ENCODE results near the gene WHRN.

Gene WHRN

DNA sequence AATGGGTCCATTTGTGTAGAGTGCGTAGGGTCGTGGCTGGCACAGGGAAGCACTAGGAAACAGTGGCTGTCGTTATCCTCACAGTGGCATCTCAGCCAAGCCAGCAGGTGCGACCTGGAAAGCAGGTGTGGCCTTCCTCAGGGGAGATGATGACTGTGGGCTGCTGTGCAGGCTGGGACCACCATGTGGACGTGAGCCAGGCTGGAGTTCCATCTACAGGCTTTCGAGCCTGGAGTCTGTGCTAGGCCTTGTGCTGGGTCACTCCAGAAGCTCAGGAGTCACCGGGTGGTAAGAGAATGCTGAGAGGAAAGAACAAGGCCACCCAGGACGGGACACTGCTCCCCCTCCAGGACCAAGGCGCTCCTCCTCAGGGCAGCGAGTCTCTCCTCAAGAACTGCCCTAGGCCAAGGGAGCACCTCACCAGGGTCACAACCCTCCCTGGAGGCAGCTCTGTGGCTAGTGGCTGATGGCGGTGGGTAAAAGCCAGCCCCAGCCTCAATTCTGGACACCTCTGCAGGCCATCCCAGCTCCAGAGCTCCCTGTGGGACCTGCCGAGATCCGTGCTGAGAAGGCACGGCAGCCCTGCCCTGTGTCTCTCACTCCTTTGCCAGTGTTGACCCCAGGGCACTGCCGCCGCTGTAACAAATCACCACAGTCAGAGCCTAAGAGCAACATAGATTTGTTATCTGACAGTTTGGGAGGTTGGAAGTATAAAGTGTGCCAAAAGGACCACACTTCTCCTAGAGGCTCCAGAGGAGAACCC, 36.0 kb downstream of the WHRN start:
- no peak for FAIRE-seq

DNA sequence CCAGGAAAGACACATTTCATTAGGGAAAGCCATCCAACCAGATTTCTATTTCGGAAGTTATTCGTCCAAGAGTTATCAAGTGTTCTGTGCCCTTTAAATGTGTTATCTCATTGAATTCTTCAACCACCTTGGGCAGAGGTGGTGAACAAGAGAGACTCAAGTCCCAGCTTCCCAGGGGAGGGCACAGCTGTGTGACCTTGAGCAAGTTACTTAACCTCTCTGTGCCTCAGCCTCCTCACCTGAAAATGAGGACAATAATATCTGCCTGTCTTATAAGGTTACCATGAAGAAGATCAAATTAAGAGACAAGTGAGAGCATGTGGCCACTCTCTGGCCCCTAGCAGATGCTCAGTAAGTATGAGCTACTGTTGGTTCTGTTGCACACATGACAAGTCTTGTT, 37.4 kb downstream of the WHRN start:
- FAIRE-seq = no peak

DNA sequence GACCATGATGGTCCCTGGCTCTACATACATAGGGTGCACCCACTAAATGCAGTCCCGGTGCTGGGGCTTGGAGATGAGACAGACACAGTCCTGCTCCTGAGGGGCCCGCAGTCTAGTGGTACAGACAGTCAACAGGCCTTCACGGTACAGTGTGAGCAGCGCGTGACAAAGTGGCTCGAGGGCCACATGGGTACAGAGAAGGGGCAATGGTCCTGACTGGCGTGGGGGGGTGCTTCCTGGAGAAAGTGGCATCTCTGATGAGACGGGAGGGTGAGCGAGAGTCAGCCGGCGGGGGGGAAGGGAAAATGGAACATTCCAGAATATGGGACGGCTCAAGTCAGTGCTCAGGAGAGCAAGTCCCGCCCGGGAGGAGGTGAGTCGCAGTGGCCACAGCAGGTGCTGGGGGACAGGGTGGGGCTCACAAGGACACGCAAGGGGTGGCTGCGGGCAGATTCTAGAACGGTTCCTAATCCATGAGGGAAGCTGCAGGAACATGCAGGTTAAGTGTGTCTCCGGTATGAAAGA, 38.0 kb downstream of the WHRN start:
- no peak for FAIRE-seq

DNA sequence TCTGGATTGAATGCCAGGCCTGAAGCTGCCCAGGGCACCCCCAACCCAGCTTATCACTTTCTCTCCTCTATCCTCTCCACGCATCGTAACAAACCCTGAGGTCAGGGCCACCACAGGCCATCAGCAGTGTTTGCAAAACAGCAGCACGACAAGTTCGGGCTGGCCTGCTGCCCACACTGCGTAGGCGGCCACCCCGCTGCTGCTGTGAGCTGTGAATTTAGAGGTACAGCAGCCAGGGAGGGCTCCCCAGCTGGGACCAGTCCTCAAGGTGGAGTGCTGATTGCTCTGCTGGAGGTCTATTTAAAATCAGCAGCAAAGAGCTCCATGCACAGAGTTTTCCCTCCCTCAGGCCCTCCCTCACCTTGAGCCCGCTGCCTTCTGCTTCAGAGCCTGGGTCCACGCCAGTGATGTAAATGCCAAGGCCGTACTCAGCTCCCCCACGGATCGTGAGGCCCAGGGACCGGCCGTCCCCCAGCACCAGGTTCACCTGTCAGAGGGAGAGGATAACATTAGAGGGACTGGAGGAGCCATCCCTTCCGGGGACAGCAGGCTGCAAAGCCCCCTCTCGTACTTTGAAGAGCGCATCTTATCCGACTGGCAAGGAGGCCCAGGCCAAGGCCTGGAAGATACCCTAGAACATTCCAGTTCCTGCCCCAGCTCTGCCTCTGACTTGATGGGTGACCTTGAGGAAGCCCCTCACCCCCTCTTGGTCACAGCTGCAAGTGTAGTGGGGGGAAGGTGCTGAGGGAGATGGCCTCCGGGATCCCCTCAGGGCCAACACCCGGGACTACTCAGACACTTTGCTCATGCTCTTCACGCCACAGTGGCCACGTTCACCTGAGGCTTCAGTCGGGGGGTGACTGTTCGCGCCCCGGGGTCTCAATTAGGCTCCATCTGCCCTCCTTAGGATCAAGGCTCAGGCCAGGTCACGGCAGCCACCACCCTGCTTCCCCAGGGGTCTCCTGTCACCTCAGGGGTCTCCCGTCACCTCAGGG, 39.1 kb downstream of the WHRN start:
- no peak for FAIRE-seq

DNA sequence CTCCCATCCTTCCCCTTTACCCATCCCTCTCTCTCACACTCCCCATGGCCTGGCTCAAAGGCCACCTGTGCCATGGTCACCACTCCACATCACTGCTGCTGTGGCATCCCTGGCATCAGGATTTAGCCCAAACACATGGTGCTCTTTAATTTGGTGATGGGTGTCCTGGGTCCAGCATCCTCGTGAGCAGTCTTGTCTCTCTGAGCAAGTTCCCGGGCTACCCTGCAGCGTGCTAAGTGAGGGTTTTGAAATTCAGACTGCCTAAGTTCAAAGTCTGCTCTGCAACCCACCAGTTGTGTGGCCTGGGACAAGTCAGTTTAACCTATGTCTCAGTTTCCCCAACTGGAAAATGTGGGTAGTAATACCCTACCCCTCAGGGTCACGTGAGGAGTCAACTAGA, 39.9 kb downstream of the WHRN start:
- no peak for FAIRE-seq

DNA sequence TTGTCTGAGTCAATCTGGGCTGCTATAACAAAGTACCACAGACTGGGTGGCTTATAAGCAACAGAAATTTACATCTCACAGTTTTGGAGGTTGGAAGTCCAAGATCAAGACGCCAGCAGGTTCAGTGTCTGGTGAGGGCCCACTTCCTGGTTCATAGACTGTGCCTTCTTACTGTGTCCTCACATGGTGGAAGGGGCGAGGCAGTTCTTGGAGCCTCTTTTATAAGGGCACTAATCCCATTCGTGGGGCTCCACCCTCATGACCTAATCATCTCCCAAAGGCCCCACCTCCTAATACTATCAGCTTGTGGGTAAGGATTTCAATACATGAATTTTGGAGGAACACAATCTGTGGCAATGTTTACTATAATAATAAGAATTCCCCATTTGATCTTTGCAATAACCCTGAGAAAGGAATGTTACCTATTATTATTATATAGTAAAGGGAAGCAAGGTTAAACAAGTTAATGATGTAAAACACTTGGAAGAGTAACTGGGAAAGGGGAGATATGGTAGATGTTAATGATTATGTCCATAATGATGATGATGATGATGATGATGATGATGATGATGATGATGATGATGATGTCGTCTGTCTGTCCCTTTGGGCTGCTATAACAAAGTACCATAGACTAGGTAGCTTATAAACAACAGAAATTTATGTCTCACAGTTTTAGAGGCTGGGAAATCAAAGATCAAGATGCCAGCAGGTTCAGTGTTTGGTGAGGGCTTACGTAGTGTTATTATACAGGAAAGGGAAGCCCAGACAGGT, 40.8 kb downstream of the WHRN start:
- no peak for FAIRE-seq

DNA sequence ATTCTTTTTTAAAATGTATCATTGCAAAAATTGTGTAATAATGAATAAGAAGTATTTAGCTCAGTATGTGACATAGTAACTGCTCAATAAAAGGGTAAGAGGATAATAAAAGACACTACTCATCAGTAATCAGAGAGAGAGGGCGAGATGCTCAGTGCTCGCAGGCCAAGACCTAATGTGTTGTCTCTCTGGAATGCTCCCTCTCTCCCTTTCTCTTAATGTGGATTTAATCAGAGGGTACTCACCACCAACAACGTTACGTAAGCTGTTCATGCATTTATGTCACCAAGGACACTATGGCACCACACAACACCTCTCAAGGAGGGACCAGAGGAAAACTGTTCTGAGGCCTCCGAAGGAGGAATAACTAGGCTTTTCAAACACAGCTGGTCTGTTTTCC, 42.5 kb downstream of the WHRN start:
- no peak for FAIRE-seq

DNA sequence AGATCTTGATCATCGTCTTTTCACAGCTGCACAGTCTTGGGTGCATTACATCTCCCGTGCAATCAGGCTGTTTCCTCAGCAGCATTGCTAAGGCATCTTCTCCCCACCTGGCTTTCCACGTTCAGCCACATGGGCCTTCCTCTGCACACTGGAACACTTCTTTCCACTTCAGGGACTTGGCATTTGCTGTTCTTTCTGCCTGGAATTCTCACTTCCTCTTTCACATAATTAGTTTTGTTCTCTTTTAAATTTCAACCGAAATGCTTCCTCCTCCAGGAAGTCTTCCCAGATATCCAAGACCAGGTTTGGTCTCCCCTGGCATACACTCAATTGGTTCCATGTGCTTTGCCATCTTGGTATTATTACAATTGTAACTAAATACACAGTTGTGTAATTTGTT, 43.8 kb downstream of the WHRN start:
- FAIRE-seq = no peak

DNA sequence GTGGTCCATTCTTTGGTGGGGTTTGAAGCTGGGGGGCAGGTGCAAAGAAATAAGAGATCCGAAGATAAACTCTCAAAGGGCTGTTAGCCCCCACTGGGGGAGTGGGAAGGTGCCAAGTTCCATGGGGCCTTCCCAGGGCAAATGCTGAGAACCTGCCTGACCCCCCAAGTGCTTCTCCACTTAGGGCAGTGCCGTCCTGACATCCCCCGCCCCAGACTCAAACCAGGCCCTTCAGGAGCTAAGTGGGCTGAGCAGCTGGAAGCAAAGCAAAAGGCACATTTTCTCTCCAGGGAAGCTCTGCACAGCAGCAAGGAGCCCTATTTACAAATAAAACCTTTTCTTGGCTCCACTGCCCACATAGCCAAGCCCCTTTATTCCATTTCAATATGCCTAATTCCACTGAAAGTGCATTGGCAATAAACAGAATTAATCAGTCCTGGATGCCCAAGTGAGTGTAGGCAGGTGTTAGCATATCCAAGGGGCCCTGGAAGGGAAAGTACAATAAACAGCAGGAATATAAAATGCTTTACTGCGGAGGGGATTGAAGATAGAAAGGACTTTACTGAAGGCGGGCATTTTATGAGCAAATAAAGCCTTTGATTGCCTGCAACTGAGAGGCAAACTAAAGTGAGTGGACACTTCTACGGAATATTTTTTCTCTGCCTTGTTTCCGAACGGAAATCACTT, 44.6 kb downstream of the WHRN start:
- FAIRE-seq = no peak

DNA sequence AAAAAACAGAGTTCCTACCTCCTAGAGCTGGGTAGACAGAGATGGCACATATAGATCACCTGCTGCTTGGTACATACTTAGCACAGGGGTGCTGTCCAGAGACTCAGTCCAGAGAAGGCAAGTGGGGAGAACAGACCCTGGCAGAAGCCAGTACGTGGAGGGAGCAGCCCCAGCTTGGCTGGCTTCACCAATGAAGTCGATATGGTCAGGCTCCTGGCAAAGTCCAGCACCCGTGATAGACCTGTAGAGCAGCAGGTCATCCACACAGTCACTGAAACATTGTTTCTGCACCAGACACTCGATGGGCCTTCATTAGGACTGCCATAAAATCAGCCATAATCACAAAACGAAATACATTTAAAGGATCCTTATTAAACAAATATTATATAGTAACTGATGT, 45.8 kb downstream of the WHRN start:
- no peak for FAIRE-seq

DNA sequence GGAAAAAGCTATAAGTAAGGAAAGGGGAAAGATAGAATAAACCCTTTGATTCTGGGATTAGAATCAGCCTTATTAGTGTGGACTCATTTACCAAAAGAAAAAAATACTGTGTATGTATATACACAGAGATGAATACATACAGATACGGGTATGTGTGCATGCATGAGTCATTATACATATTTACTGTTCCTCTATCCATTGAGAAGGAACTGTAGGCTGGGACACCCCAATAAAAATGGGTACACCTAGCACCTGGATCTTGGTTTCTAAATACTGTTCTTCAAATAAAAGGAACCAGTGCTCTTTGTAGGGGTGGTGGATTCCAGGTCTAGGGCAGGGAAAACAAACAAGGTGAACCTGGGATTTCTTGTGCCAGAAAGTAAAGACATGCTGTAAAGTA, 48.3 kb downstream of the WHRN start:
- FAIRE-seq = no peak

DNA sequence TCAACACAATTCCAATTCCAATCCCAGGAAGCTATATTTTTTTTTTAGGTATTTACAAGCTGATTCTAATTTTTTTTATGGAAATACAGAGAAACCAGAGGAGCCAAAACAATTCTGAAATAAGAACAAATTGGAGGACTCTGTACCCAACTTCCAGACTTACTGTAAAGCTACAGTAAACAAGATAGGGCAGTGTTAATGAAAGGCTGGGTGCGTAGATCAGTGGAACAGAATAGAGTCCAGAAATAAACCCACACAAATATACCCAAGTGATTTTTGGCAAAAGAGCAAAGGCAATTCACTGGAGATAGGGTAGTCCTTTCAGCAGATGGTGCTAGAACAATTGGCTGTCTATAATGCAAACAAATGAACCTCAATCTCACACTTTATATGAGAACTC, 50.6 kb downstream of the WHRN start:
- no peak for FAIRE-seq

DNA sequence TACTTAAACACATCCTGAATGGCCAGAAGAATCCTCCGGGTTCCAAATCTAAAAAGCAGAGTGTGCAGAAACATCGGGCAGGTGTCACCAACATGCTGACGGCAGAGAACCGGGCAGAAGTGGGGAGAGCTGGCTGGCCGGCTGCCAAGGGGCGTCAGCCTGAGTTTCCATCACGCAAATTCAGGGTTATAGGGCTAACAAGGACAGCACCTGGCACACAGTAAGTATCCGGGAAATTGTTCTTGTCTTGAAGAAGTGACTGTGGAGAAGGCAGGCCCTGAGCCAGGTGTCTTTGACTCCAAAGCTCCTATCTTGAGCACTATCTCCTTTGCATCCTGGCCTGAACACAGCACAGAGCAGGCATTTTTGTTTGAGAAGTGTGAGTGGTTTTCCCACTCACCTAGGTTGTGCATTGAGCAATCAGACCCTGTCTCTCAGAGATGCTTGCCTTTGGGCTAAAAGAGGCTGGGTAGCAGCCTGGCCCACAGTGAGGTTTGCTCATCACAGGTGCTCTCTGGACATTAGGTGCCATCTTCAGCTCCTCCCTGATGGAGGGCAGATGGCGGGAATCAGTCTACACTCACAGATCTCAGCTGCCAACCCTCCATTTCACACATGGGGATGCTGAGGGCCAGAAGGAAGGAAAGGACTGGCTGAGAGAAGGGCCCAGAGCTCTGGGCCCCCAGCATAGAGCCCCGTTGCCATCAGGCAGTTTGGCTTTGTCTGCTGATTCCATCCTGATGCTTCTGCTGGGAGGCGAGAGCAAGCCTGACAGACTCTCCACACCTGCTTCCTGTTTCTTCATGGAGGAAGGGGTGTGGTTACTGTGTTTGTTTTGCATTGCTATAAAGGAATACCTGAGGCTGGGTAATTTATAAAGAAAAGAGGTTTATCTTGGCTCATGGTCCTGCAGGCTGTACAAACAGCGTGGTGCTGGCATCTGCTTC, 52.8 kb downstream of the WHRN start:
- no peak for FAIRE-seq

DNA sequence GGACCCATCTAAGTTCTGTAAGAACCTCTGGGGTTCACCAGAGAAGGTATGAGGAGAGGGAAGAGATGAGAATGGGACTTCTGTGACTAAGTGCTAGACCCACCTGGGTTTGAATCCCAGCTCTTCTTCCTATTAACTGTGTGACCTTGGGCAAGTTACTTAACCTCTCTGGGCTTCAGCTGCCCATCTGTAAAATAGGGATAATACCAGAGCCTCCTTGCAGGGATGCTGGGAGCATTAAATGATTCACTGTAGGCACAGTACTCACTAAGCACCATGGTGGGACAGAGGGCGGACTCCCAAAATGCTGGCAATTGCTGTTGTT, 53.6 kb downstream of the WHRN start:
- no peak for FAIRE-seq

DNA sequence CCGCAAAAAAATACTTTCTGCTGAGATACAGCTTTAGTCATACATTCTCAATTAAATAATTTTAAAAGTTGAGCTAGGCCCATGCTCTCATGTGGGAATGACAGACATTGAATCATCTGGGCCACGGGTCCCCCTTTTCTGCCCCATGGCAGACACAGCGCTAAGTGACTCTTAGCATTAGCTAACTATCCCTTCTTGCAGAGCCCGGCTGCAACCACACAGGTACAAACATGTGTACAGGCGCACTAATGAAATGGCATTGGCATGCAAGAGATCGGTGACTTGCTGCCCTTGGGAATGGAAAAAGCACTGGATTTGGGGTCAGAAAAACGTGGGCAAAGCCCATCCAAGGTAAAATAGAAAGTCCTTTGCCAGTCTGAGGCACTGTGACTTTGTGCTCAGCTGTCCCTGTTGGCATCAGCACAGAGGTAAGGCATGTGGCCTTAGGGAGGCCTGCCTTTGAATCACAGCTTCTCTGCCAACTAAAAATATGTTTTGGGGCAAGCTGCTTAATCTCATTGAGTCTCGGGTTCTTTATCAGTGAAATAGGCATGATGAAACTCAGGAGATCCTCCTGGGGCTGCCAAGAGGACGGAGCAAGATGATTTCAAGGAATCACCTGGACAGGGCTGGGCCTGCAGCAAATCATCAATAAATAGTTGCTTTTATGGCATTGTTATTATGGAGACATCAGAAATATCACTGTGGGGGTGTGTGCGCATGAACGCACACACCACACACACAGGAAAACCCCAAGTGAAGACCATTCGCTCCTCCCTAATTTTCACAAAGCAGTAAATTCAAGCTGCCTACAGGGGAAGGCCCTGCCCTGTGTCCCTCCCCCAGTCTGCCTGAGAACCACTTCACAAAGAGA, 54.2 kb downstream of the WHRN start:
- no peak for FAIRE-seq

DNA sequence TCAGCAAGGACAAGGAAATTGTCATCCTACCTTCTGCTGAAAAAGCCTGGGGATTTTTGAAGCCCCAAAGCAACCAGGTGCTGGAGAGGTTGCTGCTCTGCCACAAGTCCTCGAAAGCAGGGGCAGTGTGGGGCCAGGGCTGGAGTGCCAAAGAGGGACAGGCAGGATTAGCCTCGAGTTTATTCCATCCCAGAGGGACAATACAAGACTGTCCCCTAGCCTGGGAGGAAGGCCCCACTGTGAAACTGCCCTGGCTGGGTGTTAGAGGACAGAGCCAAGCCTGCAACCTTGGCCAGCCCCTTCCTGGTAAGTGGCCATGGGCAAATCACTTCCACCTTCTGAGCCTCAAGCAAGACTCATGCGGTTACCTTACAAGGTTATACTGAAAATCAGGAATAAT, 55.1 kb downstream of the WHRN start:
- no peak for FAIRE-seq

DNA sequence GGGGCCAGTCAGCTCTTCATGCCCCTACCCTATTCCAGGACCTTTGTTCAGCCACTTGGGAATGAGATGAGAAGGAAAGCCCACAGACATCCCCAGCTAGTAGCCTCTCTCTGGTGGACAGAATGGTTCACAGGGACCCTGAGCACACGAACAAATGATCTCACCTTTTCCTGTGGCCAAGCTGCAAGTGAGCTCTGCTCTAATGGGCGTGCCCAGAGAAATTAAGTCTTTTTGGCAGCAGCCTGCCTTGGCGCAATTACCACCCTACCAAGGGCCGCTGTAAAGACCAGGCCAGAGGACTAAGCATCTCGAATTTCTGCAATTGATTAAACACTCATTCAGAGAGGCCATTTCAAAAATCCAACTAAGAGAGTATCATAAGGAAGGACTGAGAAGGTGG, 56.0 kb downstream of the WHRN start:
- no peak for FAIRE-seq

DNA sequence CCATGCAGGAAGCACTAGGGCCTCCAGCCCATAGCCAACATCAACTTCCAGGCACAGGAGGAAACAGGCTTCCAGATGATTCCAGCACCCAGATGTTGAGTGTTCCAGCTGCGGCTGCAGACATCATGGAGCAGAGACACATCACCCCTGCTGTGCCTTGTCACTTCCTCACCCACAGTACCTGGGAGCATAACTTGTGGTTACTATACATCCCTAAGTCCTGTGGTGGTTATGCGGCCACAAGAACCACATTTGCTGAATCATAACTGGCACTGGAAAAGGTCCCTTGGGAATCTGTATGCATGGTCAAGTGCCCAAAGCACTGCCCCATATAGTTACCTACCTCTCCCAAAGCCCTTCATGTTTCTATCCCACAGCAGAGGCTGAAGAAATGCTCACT, 56.6 kb downstream of the WHRN start:
- FAIRE-seq = no peak

DNA sequence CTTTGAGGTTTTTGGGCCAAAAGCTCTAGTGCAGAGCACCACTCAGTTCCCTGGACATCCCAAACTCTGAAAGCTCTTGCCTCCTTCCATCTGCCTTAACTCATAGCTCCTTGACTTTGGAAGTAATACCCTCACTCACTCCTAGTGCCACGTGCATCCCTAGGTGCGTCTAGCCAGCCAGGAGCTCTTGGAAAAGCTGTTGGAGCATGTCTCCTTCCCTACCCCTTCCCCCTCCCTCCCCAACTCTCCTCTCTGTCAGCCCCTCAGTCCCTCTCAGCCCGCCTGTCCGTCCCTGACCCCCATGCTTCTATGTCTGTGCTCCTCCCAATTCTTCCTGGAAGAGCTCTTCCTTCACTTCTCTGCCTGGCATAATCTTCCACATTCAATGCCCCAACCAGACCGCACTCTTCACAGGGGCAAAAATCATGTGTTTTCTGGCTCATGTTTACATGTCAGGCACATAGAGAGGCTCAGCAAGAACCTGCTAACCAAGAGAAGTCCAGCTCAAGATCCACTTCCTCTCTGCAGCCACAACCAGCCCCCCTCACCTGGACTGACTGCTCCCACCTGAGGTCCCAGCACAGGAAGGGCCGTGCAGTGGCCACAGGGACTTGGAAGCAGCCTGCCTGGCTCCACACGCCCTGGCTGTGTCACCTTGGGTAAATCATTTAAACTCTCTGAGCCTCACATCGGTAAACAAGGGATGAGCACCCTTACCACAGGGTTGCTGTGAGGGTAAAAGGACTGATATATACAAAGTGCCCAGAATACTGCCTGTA, 58.4 kb downstream of the WHRN start:
- no peak for FAIRE-seq

DNA sequence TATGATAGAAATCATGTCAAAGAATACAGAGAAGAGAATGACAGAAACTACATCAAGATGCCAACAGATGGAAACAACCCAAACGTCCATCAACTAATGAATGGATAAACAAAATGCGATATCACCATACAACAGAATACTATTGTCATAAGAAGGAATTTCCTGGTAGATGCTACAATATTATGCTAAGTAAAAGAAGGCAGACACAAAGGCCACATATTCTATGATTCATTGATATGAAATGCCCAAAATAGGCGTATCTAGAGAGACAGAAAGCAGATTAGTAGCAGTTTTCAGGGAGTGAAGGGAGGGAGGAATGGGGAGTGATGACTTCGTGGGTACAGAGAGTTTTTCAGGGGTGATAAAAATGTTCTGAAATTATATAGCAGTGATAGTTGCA, 59.2 kb downstream of the WHRN start:
- no peak for FAIRE-seq
